Neural cell (in vitro differentiated cells): Measurements from ENCODE around the gene SKAP1. TPM values are rescaled to one million over a fixed set of nuclear protein-coding genes. Genes with fewer than 3 reads are reported as not detected.

Experiments used
- H2AFZ ChIP-seq: fragments of 200-600, 300-800 bp; sonication (generic), shearing (Covaris generic); 2 replicates; pipeline ENCODE4 v1.6.0; 2014; ENCODE audit warnings: low read depth, mild to moderate bottlenecking, antibody characterized with exemption, low read length, moderate library complexity
- H3F3A ChIP-seq: fragments of 200-600 bp; shearing (Covaris generic); 2 replicates; pipeline ENCODE4 v1.6.1; 2016; ENCODE audit warnings: mild to moderate bottlenecking, moderate library complexity, mixed read lengths, antibody characterized with exemption, low read length; ENCODE audit not compliant: insufficient read depth, poor library complexity, severe bottlenecking
- H3K27ac ChIP-seq: fragments of 200-600, 300-800 bp; sonication (generic), shearing (Covaris generic); 2 replicates; pipeline ENCODE4 v1.5.1; 2014; ENCODE audit warnings: mild to moderate bottlenecking, low read length, moderate library complexity
- H3K27me3 ChIP-seq: fragments of 300-800, 200-600 bp; sonication (generic), shearing (Covaris generic); 2 replicates; pipeline ENCODE4 v1.6.0; 2014; ENCODE audit warnings: mild to moderate bottlenecking, low read depth, low read length, moderate library complexity; ENCODE audit not compliant: insufficient read depth
- H3K36me3 ChIP-seq: fragments of 300-800, 200-600 bp; sonication (generic), shearing (Covaris generic); 2 replicates; pipeline ENCODE4 v1.5.1; 2014; ENCODE audit warnings: mild to moderate bottlenecking, antibody characterized with exemption, low read length, moderate library complexity; ENCODE audit not compliant: insufficient read depth
- H3K4me2 ChIP-seq: fragments of 300-800, 200-600 bp; sonication (generic), shearing (Covaris generic); 2 replicates; pipeline ENCODE4 v1.6.0; 2014; ENCODE audit warnings: mild to moderate bottlenecking, low read length
- H3K4me3 ChIP-seq: fragments of 300-800, 200-600 bp; sonication (generic), shearing (Covaris generic); 2 replicates; pipeline ENCODE4 v1.5.1; 2014; ENCODE audit warnings: mild to moderate bottlenecking, low read length, moderate library complexity
- H3K79me2 ChIP-seq: fragments of 200-600 bp; shearing (Covaris generic); replicated peaks from 2 replicates; pipeline ENCODE4 v1.6.0; 2014; ENCODE audit warnings: mild to moderate bottlenecking, low read length, moderate library complexity; ENCODE audit not compliant: insufficient read depth
- H3K9ac ChIP-seq: fragments of 300-800, 200-600 bp; sonication (generic), shearing (Covaris generic); 2 replicates; pipeline ENCODE4 v1.6.1; 2016; ENCODE audit warnings: mild to moderate bottlenecking, low read length, mixed read lengths
- H3K9me2 ChIP-seq: fragments of 200-600 bp; shearing (Covaris generic); 2 replicates; pipeline ENCODE4 v1.6.1; 2016; ENCODE audit warnings: mild to moderate bottlenecking, low read length, mixed read lengths; ENCODE audit not compliant: insufficient read depth
- H3K9me3 ChIP-seq: fragments of 200-600, 300-800 bp; sonication (generic), shearing (Covaris generic); 2 replicates; pipeline ENCODE4 v1.6.1; 2016; ENCODE audit warnings: mild to moderate bottlenecking, mixed run types, low read length, moderate library complexity, mixed read lengths
- H4K20me1 ChIP-seq: fragments of 200-600 bp; shearing (Covaris generic); 2 replicates; pipeline ENCODE4 v1.6.1; 2016; ENCODE audit warnings: mild to moderate bottlenecking, mixed run types; ENCODE audit not compliant: insufficient read depth
- CTCF ChIP-seq: fragments of 450-650 bp; IDR thresholded peaks from 2 replicates; pipeline ENCODE4 v1.5.1; 2014; ENCODE audit warnings: antibody characterized with exemption, mild to moderate bottlenecking, moderate library complexity; ENCODE audit not compliant: poor library complexity, severe bottlenecking
- EP300 ChIP-seq: fragments of 450-650 bp; conservative IDR thresholded peaks from 2 replicates; pipeline ENCODE4 v1.6.1; 2014; ENCODE audit warnings: antibody characterized with exemption, mild to moderate bottlenecking, moderate library complexity; ENCODE audit not compliant: poor library complexity, severe bottlenecking
- EZH2 ChIP-seq: fragments of 200-600, 300-800 bp; shearing (Covaris generic), sonication (generic); IDR thresholded peaks from 2 replicates; pipeline ENCODE4 v1.6.1; 2014; ENCODE audit warnings: antibody characterized with exemption, low read length, borderline replicate concordance, mild to moderate bottlenecking; ENCODE audit not compliant: insufficient read depth, poor library complexity, severe bottlenecking
- MXI1 ChIP-seq: fragments of 450-650 bp; conservative IDR thresholded peaks from 2 replicates; pipeline ENCODE4 v1.6.1; 2014; ENCODE audit warnings: antibody characterized with exemption, mild to moderate bottlenecking; ENCODE audit not compliant: poor library complexity, severe bottlenecking
- POLR2AphosphoS5 ChIP-seq: IDR thresholded peaks from 2 replicates; pipeline ENCODE4 v1.6.1; 2012
- RAD21 ChIP-seq: fragments of 450-650 bp; conservative IDR thresholded peaks from 2 replicates; pipeline ENCODE4 v1.6.1; 2014; ENCODE audit warnings: antibody characterized with exemption, mild to moderate bottlenecking, moderate library complexity
- REST ChIP-seq: IDR thresholded peaks from 2 replicates; pipeline ENCODE4 v1.6.1; 2012; ENCODE audit warnings: borderline replicate concordance
- SMC3 ChIP-seq: fragments of 450-650 bp; conservative IDR thresholded peaks from 2 replicates; pipeline ENCODE4 v1.6.1; 2014; ENCODE audit warnings: antibody characterized with exemption, mild to moderate bottlenecking, moderate library complexity; ENCODE audit not compliant: poor library complexity
- TAF1 ChIP-seq: IDR thresholded peaks from 2 replicates; pipeline ENCODE4 v1.6.1; 2012; ENCODE audit warnings: low read depth
- polyA plus RNA-seq: library from polyadenylated mRNA; depleted of rRNA; stranded (reverse); fragments of >200 nt; gene quantifications from 2 replicates; pipeline ENCODE4 v1.2.3, GENCODE V29; 2014

The SKAP1 gene
- polyA plus RNA-seq, 1 donor from 2014 or later, result 0.63 TPM

- Histone ChIP-seq H3F3A (no peaks in the 10 kb centered on the region), H3K27ac (no peak overlapping the region), H3K9me3 (no peaks in the 10 kb centered on the region), H3K9me2 (no peaks in the 10 kb centered on the region), H4K20me1 (no peaks in the 10 kb centered on the region), H3K79me2 (no peaks in the 10 kb centered on the region), H3K9ac (no peak overlapping the region), H3K4me3 (no peak overlapping the region), H3K36me3 (no peaks in the 10 kb centered on the region), H3K4me2 (no peak overlapping the region), H3K27me3 (no peaks in the 10 kb centered on the region), H2AFZ (no peak overlapping the region)
- TF ChIP-seq EZH2, result no peak
- no peak for TF ChIP-seq REST
- no peak for TF ChIP-seq POLR2AphosphoS5
- no peak for TF ChIP-seq EP300
- TF ChIP-seq CTCF, result no peak
- TF ChIP-seq TAF1, result no peak
- no peak for TF ChIP-seq RAD21
- no peak for TF ChIP-seq SMC3
These were observed 144.4 kb downstream of the SKAP1 start for GRCh38 chr17:48285614-48286013.

DNA sequence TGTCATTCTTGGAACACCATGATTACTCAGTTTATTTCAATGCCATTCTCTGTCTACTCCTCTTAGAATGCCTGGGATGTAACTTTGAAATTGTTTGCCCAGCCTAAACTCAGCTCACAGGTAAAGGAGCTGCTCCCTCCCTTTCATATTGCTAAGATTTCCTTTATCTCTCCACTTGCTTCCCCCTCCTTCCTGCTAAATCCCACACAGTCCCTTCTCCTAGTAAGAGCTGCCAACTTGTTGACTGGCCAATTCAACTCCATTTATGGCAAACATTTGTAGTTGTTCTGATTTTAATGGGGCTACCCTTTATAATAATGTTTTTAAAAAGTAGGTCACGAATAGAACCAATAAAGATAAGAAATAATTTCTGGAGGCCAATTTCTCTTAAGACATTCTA lies 146.1 kb downstream of the SKAP1 start:
- H3K9me3 ChIP-seq, result no peaks in the 10 kb centered on the region
- TF ChIP-seq POLR2AphosphoS5 (no peak), SMC3 (no peak), CTCF (no peak), EZH2 (no peak), RAD21 (no peak), MXI1 (no peak), EP300 (no peak), TAF1 (no peak), REST (no peak)
- no peak overlapping the region for H2AFZ ChIP-seq
- no peak overlapping the region for H3K4me2 ChIP-seq
- no peak overlapping the region for H3K27ac ChIP-seq
- no peak overlapping the region for H3K4me3 ChIP-seq
- no peaks in the 10 kb centered on the region for H3F3A ChIP-seq
- H3K27me3 ChIP-seq, result no peaks in the 10 kb centered on the region
- H4K20me1 ChIP-seq, result no peaks in the 10 kb centered on the region
- H3K9ac ChIP-seq, result no peak overlapping the region
- no peaks in the 10 kb centered on the region for H3K36me3 ChIP-seq
- H3K79me2 ChIP-seq, result no peaks in the 10 kb centered on the region
- H3K9me2 ChIP-seq, result no peaks in the 10 kb centered on the region
